Chondrocyte (in vitro differentiated cells): Measurements from ENCODE around the gene BTD. TPM values are rescaled to one million over a fixed set of nuclear protein-coding genes. Genes with fewer than 3 reads are reported as not detected.
A peak's percentile ranks its signal among the peaks of the same experiment; 100 is the strongest.
"Not testable (repeated sequence)": the region's sequence is repeated elsewhere in the genome, so short reads cannot be mapped to it uniquely, and the experiment has no call there.

Experiments
- DNase-seq: peaks from one replicate; pipeline ENCODE4 v3.0.0; 2021; ENCODE audit warnings: mixed read lengths, low spot score
- H3K27ac Mint-ChIP-seq: one replicate; pipeline ENCODE4 v1.8.0; 2021; ENCODE audit warnings: mild to moderate bottlenecking, moderate library complexity, mixed read lengths; ENCODE audit not compliant: unreplicated experiment
- H3K27me3 Mint-ChIP-seq: 2 replicates; pipeline ENCODE4 v1.8.0; 2021; ENCODE audit warnings: low read depth, mixed read lengths
- H3K36me3 Mint-ChIP-seq: 2 replicates; pipeline ENCODE4 v1.8.0; 2021; ENCODE audit warnings: low read depth, mixed read lengths
- H3K4me1 Mint-ChIP-seq: 2 replicates; pipeline ENCODE4 v1.8.0; 2021; ENCODE audit warnings: low read depth, mild to moderate bottlenecking, mixed read lengths
- H3K4me3 Mint-ChIP-seq: one replicate; pipeline ENCODE4 v1.8.0; 2021; ENCODE audit warnings: mild to moderate bottlenecking, moderate library complexity, mixed read lengths; ENCODE audit not compliant: unreplicated experiment
- H3K9me3 Mint-ChIP-seq: 2 replicates; pipeline ENCODE4 v1.8.0; 2021; ENCODE audit warnings: low read depth, mixed read lengths
- total RNA-seq: library from RNA; stranded (reverse); gene quantifications from 3 replicates; pipeline ENCODE4 v1.2.1, GENCODE V29; 2021
- TF ChIP-seq, protein P1 (sequence below): fragments of 200-600 bp; sonication (generic); IDR thresholded peaks from 2 replicates; pipeline ENCODE4 v1.5.0; 2021; ENCODE audit warnings: antibody characterized with exemption, mild to moderate bottlenecking, moderate library complexity

Gene BTD
- total RNA-seq, 1 donor from 2014 or later = 19.2 TPM

GRCh38 chr3:15602146-15602536, 596 bp downstream of the BTD start:
- Mint-ChIP-seq H3K9me3 (no peaks in the 10 kb centered on the region), H3K27ac (peak overlapping the region; percentile 98), H3K36me3 (peaks cover 15% of the 10 kb centered on the region), H3K27me3 (no peaks in the 10 kb centered on the region), H3K4me3 (peak overlapping the region; percentile 98), H3K4me1 (peaks cover 31% of the 10 kb centered on the region)
- DNase-seq = no peak
- TF ChIP-seq, protein P1, sequence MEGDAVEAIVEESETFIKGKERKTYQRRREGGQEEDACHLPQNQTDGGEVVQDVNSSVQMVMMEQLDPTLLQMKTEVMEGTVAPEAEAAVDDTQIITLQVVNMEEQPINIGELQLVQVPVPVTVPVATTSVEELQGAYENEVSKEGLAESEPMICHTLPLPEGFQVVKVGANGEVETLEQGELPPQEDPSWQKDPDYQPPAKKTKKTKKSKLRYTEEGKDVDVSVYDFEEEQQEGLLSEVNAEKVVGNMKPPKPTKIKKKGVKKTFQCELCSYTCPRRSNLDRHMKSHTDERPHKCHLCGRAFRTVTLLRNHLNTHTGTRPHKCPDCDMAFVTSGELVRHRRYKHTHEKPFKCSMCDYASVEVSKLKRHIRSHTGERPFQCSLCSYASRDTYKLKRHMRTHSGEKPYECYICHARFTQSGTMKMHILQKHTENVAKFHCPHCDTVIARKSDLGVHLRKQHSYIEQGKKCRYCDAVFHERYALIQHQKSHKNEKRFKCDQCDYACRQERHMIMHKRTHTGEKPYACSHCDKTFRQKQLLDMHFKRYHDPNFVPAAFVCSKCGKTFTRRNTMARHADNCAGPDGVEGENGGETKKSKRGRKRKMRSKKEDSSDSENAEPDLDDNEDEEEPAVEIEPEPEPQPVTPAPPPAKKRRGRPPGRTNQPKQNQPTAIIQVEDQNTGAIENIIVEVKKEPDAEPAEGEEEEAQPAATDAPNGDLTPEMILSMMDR = no peak

DNA sequence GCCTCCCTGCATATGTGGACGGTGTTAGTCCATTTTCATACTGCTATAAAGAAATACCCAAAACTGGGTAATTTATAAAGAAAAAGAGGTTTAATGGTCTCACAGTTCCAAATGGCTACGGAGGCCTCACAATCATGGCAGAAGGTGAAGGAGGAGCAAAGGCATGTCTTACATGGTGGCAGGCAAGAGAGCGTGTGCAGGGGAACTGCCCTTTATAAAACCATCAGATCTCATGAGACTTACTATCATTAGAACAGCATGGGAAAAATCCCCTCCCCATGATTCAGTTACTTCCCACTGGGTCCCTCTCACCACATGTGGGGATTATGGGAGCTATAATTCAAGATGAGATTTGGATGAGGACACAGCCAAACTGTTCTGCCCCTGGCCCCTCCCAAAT, 1.3 kb downstream of the BTD start:
- H3K27ac Mint-ChIP-seq, DNase-seq, H3K9me3 Mint-ChIP-seq, H3K27me3 Mint-ChIP-seq: not testable (repeated sequence)
- H3K4me1 Mint-ChIP-seq = peaks cover 31% of the 10 kb centered on the region
- peak overlapping the region; percentile 18 for H3K4me3 Mint-ChIP-seq
- peaks cover 11% of the 10 kb centered on the region for H3K36me3 Mint-ChIP-seq

DNA sequence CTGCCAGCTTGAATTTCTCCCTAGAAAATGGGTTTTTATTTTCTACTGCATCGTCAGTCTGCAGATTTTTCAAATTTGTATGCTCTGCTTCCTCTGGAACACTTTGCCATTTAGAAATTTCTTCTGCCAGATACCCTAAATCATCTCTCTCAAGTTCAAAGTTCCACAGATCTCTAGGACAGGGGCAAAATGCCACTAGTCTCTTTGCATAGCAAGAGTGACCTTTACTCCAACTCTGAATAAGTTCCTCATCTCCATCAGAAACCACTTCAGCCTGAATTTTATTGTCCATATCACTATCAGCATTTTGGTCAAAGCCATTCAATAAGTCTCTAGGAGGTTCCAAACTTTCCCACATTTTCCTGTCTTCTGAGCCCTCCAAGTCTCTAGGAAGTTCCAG, 3.0 kb downstream of the BTD start:
- H3K36me3 Mint-ChIP-seq, H3K27ac Mint-ChIP-seq, H3K4me3 Mint-ChIP-seq, H3K9me3 Mint-ChIP-seq, H3K27me3 Mint-ChIP-seq, DNase-seq: not testable (repeated sequence)
- peaks cover 27% of the 10 kb centered on the region for H3K4me1 Mint-ChIP-seq

DNA sequence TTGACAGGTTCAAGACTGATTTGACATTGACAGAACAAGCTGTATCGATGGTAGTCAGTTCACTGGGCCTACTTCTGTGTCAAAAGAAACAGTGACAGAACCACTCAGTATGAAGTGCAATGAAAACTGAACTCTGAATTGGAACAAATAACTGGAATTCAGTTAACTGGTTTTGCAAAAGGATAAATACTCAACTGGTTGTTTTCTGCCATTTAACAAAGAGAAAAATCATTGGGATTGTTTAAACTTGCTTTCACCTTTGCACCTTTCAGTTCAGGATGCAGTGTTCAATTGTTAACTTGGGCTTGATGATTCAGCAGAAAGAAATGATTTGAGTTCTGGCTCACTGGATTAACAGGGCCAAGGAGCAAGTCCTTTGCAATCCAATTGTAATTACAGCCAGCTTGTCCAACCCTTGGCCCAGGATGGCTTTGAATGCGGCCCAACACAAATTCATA, 4.9 kb downstream of the BTD start:
- no peak for DNase-seq
- peaks cover 27% of the 10 kb centered on the region for H3K4me1 Mint-ChIP-seq
- H3K9me3 Mint-ChIP-seq = no peaks in the 10 kb centered on the region
- no peak overlapping the region for H3K27ac Mint-ChIP-seq
- no peak overlapping the region for H3K4me3 Mint-ChIP-seq
- no peaks in the 10 kb centered on the region for H3K36me3 Mint-ChIP-seq
- no peaks in the 10 kb centered on the region for H3K27me3 Mint-ChIP-seq
- TF ChIP-seq, protein P1 = no peak

DNA sequence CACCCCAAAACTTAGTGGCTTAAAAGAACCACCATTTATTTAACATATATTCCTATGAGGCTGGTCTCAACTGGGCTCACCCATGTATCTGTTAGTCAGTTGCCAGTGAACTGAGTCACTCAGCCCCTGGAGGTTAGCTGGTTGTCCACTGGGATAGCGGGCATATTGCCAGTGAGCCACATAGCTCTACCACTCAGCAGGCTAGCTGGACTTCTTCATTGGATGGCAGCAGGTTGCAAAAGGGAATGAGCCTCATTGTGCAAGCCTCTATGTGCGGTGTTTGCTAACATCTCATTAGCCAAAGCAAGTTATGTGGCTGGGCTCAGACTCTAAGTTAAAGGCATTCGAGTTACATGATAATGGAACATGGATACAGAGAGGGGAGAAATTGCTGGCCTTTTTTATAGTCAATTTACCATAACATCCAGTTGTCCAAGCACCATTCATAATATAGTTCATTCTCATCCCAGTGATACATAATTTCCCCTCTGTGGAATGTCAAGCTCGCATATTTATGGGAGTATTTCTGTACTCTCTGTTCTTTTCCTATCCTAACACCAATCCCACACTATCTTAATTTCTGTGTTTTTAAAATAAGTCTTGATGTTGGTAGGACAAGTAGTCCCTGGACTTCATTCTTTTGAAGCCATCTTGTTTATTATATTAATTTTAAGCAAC, 8.7 kb downstream of the BTD start:
- Mint-ChIP-seq H3K4me1 (peaks cover 28% of the 10 kb centered on the region), H3K4me3 (no peak overlapping the region), H3K36me3 (no peaks in the 10 kb centered on the region), H3K9me3 (no peaks in the 10 kb centered on the region), H3K27me3 (no peaks in the 10 kb centered on the region), H3K27ac (no peak overlapping the region)
- no peak for DNase-seq
- TF ChIP-seq, protein P1 = no peak

DNA sequence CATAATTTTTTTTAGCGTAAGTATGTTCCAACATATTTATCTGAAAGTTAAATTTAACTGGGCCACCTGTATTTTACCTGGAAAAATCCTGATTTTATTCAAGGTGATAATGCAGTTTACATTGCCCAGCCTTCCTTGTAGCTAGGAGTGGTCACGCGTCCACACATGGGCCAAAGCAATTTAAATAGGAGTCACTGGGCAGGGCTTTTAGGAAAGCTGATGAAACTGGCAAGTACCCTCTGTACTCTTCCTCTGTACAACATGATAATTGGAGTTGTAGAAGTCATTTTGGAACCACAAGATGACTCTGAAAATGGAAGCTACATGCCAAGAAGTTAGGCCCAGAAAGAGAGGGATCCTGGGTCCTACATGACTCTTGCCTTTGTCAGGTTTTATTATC, 9.5 kb downstream of the BTD start:
- no peak overlapping the region for H3K27ac Mint-ChIP-seq
- no peaks in the 10 kb centered on the region for H3K9me3 Mint-ChIP-seq
- no peaks in the 10 kb centered on the region for H3K36me3 Mint-ChIP-seq
- H3K4me3 Mint-ChIP-seq = no peak overlapping the region
- DNase-seq = no peak
- no peaks in the 10 kb centered on the region for H3K27me3 Mint-ChIP-seq
- peaks cover 33% of the 10 kb centered on the region for H3K4me1 Mint-ChIP-seq
- TF ChIP-seq, protein P1 = no peak
